HEK293 (cell line): Measurements from ENCODE around the gene LYPD3.

Experiments
- BCL11A ChIP-seq: fragments of 450-650 bp; formaldehyde crosslinking; IDR thresholded peaks from 2 replicates; pipeline ENCODE4 v1.5.1; 2016; ENCODE audit warnings: low read depth, missing biosample characterization, missing genetic modification characterization
- IKZF3 ChIP-seq: fragments of 450-650 bp; IDR thresholded peaks from 2 replicates; pipeline ENCODE4 v1.5.0; 2018; ENCODE audit warnings: missing biosample characterization, mild to moderate bottlenecking, missing genetic modification characterization, moderate library complexity
- KLF8 ChIP-seq: fragments of 450-650 bp; formaldehyde crosslinking; IDR thresholded peaks from 2 replicates; pipeline ENCODE4 v1.5.1; 2016; ENCODE audit warnings: missing biosample characterization, missing genetic modification characterization
- OVOL3 ChIP-seq: fragments of 450-650 bp; formaldehyde crosslinking; IDR thresholded peaks from 2 replicates; pipeline ENCODE4 v1.5.1; 2016; ENCODE audit warnings: missing biosample characterization, missing genetic modification characterization
- WT1 ChIP-seq: fragments of 450-650 bp; formaldehyde crosslinking; IDR thresholded peaks from 2 replicates; pipeline ENCODE4 v1.5.1; 2016; ENCODE audit warnings: missing biosample characterization, missing genetic modification characterization
- ZBTB48 ChIP-seq: fragments of 450-650 bp; formaldehyde crosslinking; IDR thresholded peaks from 2 replicates; pipeline ENCODE4 v1.5.1; 2016; ENCODE audit warnings: missing biosample characterization, missing genetic modification characterization
- ZNF132 ChIP-seq: fragments of 450-650 bp; formaldehyde crosslinking; IDR thresholded peaks from 2 replicates; pipeline ENCODE4 v1.5.1; 2017; ENCODE audit warnings: missing biosample characterization, missing genetic modification characterization, borderline replicate concordance
- ZNF23 ChIP-seq: fragments of 450-650 bp; formaldehyde crosslinking; IDR thresholded peaks from 2 replicates; pipeline ENCODE4 v1.5.1; 2016; ENCODE audit warnings: missing biosample characterization, missing genetic modification characterization, borderline replicate concordance
- ZNF24 ChIP-seq: fragments of 450-650 bp; formaldehyde crosslinking; IDR thresholded peaks from 2 replicates; pipeline ENCODE4 v1.5.1; 2016; ENCODE audit warnings: missing biosample characterization, missing genetic modification characterization
- ZNF302 ChIP-seq: fragments of 450-650 bp; formaldehyde crosslinking; IDR thresholded peaks from 2 replicates; pipeline ENCODE4 v1.5.1; 2016; ENCODE audit warnings: missing biosample characterization, missing genetic modification characterization, low read depth
- ZNF335 ChIP-seq: fragments of 450-650 bp; formaldehyde crosslinking; conservative IDR thresholded peaks from 2 replicates; pipeline ENCODE4 v1.5.1; 2016; ENCODE audit warnings: missing biosample characterization, missing genetic modification characterization
- ZNF404 ChIP-seq: fragments of 450-650 bp; formaldehyde crosslinking; IDR thresholded peaks from 2 replicates; pipeline ENCODE4 v1.5.1; 2017; ENCODE audit warnings: missing biosample characterization, missing genetic modification characterization
- ZNF501 ChIP-seq: fragments of 450-650 bp; formaldehyde crosslinking; IDR thresholded peaks from 2 replicates; pipeline ENCODE4 v1.5.1; 2016; ENCODE audit warnings: missing biosample characterization, missing genetic modification characterization
- ZNF529 ChIP-seq: fragments of 450-650 bp; formaldehyde crosslinking; IDR thresholded peaks from 2 replicates; pipeline ENCODE4 v1.5.1; 2017; ENCODE audit warnings: missing genetic modification characterization, missing biosample characterization; ENCODE audit not compliant: insufficient replicate concordance
- ZNF549 ChIP-seq: fragments of 450-650 bp; IDR thresholded peaks from 2 replicates; pipeline ENCODE4 v1.5.1; 2018; ENCODE audit warnings: missing biosample characterization, missing genetic modification characterization, mild to moderate bottlenecking, inconsistent platforms, moderate library complexity
- ZNF561 ChIP-seq: fragments of 450-650 bp; IDR thresholded peaks from 2 replicates; pipeline ENCODE4 v1.5.1; 2018; ENCODE audit warnings: missing biosample characterization, missing genetic modification characterization, borderline replicate concordance
- ZNF600 ChIP-seq: fragments of 450-650 bp; formaldehyde crosslinking; IDR thresholded peaks from 2 replicates; pipeline ENCODE4 v1.5.1; 2016; ENCODE audit warnings: missing biosample characterization, missing genetic modification characterization
- ZNF626 ChIP-seq: fragments of 450-650 bp; sonication (Bioruptor Pico); formaldehyde crosslinking; IDR thresholded peaks from 2 replicates; pipeline ENCODE4 v1.5.1; 2018; ENCODE audit warnings: missing biosample characterization, missing genetic modification characterization, inconsistent platforms
- ZNF660 ChIP-seq: fragments of 450-650 bp; IDR thresholded peaks from 2 replicates; pipeline ENCODE4 v1.5.1; 2018; ENCODE audit warnings: missing biosample characterization, mild to moderate bottlenecking, missing genetic modification characterization
- ZNF677 ChIP-seq: fragments of 450-650 bp; IDR thresholded peaks from 2 replicates; pipeline ENCODE4 v1.5.0; 2018; ENCODE audit warnings: missing biosample characterization, mild to moderate bottlenecking, missing genetic modification characterization, moderate library complexity
- TF ChIP-seq, protein P1 (sequence below): fragments of 450-650 bp; formaldehyde crosslinking; IDR thresholded peaks from 2 replicates; pipeline ENCODE4 v1.5.1; 2017; ENCODE audit warnings: missing biosample characterization, missing genetic modification characterization
- TF ChIP-seq, protein P2 (sequence below): fragments of 450-650 bp; formaldehyde crosslinking; IDR thresholded peaks from 2 replicates; pipeline ENCODE4 v1.5.1; 2016; ENCODE audit warnings: missing biosample characterization, missing genetic modification characterization, borderline replicate concordance
- TF ChIP-seq, protein P3 (sequence below): fragments of 450-650 bp; formaldehyde crosslinking; IDR thresholded peaks from 2 replicates; pipeline ENCODE4 v1.5.1; 2016; ENCODE audit warnings: missing biosample characterization, missing genetic modification characterization
- TF ChIP-seq, protein P4 (sequence below): fragments of 450-650 bp; formaldehyde crosslinking; IDR thresholded peaks from 2 replicates; pipeline ENCODE4 v1.5.1; 2016; ENCODE audit warnings: missing biosample characterization, missing genetic modification characterization
- TF ChIP-seq, protein P5 (sequence below): fragments of 450-650 bp; formaldehyde crosslinking; IDR thresholded peaks from 2 replicates; pipeline ENCODE4 v1.5.1; 2016; ENCODE audit warnings: missing biosample characterization, missing genetic modification characterization
- TF ChIP-seq, protein P6 (sequence below): fragments of 450-650 bp; formaldehyde crosslinking; IDR thresholded peaks from 2 replicates; pipeline ENCODE4 v1.5.1; 2016; ENCODE audit warnings: missing biosample characterization, missing genetic modification characterization, low read depth
- TF ChIP-seq, protein P7 (sequence below): fragments of 450-650 bp; formaldehyde crosslinking; IDR thresholded peaks from 2 replicates; pipeline ENCODE4; 2016; ENCODE audit warnings: missing biosample characterization, missing genetic modification characterization
- TF ChIP-seq, protein P8 (sequence below): fragments of 450-650 bp; formaldehyde crosslinking; IDR thresholded peaks from 2 replicates; pipeline ENCODE4 v1.5.1; 2016; ENCODE audit warnings: missing biosample characterization, missing genetic modification characterization

The LYPD3 gene

DNA sequence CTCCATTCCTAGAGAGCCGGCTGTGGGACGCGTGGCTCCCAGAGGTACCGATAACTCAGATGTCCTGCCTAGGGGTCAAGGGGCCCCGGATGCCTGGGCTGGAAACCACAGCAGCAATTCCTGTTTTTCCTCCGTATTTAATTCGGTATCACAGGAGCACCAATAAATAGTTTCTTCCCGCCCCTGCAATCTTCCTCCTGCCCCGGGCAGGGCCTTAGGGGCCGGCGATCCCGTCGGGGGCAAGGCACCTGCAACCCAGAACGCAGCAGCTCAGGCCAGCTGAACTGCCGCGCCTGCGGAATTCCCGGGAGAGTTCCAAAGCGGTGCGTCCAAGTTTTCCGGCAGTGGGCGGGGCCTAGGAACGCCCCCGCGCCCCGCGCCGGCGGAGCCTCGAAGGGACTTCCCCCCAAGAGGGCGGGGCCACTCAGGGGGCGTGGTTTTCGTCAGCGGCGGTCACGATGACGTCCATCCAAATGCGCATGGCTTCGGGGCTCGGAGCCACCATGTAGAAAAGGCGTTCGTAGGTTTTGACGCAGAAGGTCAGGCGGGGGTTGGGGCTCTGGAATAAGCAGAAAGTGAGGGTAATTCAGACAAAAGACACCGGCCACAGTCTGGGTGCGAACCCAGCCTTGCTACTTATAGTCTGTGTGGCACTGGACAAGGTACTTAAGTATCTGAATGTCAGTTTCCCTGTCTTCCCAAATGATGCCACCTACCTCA, 9.7 kb upstream of the LYPD3 start (continued):
- TF ChIP-seq, protein P1, sequence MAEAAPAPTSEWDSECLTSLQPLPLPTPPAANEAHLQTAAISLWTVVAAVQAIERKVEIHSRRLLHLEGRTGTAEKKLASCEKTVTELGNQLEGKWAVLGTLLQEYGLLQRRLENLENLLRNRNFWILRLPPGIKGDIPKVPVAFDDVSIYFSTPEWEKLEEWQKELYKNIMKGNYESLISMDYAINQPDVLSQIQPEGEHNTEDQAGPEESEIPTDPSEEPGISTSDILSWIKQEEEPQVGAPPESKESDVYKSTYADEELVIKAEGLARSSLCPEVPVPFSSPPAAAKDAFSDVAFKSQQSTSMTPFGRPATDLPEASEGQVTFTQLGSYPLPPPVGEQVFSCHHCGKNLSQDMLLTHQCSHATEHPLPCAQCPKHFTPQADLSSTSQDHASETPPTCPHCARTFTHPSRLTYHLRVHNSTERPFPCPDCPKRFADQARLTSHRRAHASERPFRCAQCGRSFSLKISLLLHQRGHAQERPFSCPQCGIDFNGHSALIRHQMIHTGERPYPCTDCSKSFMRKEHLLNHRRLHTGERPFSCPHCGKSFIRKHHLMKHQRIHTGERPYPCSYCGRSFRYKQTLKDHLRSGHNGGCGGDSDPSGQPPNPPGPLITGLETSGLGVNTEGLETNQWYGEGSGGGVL: peak; percentile 7; the same call in 1 of the 2 replicates
- TF ChIP-seq KLF8 (peak; percentile 96), ZNF335 (tag by site-specific recombination) (peak; percentile 60), ZNF561 (tag by site-specific recombination) (peak; percentile 94), WT1 (no peak), ZNF23 (no peak), ZBTB48 (tag by site-specific recombination) (peak; percentile 97), ZNF677 (tag by site-specific recombination) (no peak), ZNF302 (tag by site-specific recombination) (no peak), ZNF24 (tag by site-specific recombination) (peak; percentile 64; the same call in 1 of the 2 replicates), ZNF660 (peak; percentile 84), BCL11A (peak; percentile 50; the same call in 1 of the 2 replicates), IKZF3 (tag by site-specific recombination) (peak; percentile 100), OVOL3 (tag by site-specific recombination) (no peak), ZNF600 (tag by site-specific recombination) (peak; percentile 66), ZNF132 (no peak), ZNF501 (tag by site-specific recombination) (peak; percentile 65; the same call in 1 of the 2 replicates), ZNF404 (tag by site-specific recombination) (no peak), ZNF529 (tag by site-specific recombination) (no peak), ZNF626 (tag by site-specific recombination) (no peak), ZNF549 (tag by site-specific recombination) (no peak)
- TF ChIP-seq, protein P2, sequence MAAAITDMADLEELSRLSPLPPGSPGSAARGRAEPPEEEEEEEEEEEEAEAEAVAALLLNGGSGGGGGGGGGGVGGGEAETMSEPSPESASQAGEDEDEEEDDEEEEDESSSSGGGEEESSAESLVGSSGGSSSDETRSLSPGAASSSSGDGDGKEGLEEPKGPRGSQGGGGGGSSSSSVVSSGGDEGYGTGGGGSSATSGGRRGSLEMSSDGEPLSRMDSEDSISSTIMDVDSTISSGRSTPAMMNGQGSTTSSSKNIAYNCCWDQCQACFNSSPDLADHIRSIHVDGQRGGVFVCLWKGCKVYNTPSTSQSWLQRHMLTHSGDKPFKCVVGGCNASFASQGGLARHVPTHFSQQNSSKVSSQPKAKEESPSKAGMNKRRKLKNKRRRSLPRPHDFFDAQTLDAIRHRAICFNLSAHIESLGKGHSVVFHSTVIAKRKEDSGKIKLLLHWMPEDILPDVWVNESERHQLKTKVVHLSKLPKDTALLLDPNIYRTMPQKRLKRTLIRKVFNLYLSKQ (tag by site-specific recombination): no peak
- TF ChIP-seq, protein P3, sequence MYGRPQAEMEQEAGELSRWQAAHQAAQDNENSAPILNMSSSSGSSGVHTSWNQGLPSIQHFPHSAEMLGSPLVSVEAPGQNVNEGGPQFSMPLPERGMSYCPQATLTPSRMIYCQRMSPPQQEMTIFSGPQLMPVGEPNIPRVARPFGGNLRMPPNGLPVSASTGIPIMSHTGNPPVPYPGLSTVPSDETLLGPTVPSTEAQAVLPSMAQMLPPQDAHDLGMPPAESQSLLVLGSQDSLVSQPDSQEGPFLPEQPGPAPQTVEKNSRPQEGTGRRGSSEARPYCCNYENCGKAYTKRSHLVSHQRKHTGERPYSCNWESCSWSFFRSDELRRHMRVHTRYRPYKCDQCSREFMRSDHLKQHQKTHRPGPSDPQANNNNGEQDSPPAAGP (tag by site-specific recombination): peak; percentile 41
- TF ChIP-seq, protein P4, sequence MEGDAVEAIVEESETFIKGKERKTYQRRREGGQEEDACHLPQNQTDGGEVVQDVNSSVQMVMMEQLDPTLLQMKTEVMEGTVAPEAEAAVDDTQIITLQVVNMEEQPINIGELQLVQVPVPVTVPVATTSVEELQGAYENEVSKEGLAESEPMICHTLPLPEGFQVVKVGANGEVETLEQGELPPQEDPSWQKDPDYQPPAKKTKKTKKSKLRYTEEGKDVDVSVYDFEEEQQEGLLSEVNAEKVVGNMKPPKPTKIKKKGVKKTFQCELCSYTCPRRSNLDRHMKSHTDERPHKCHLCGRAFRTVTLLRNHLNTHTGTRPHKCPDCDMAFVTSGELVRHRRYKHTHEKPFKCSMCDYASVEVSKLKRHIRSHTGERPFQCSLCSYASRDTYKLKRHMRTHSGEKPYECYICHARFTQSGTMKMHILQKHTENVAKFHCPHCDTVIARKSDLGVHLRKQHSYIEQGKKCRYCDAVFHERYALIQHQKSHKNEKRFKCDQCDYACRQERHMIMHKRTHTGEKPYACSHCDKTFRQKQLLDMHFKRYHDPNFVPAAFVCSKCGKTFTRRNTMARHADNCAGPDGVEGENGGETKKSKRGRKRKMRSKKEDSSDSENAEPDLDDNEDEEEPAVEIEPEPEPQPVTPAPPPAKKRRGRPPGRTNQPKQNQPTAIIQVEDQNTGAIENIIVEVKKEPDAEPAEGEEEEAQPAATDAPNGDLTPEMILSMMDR: no peak
- TF ChIP-seq, protein P5, sequence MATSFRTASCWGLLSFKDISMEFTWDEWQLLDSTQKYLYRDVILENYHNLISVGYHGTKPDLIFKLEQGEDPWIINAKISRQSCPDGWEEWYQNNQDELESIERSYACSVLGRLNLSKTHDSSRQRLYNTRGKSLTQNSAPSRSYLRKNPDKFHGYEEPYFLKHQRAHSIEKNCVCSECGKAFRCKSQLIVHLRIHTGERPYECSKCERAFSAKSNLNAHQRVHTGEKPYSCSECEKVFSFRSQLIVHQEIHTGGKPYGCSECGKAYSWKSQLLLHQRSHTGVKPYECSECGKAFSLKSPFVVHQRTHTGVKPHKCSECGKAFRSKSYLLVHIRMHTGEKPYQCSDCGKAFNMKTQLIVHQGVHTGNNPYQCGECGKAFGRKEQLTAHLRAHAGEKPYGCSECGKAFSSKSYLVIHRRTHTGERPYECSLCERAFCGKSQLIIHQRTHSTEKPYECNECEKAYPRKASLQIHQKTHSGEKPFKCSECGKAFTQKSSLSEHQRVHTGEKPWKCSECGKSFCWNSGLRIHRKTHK (tag by site-specific recombination): no peak
- TF ChIP-seq, protein P6, sequence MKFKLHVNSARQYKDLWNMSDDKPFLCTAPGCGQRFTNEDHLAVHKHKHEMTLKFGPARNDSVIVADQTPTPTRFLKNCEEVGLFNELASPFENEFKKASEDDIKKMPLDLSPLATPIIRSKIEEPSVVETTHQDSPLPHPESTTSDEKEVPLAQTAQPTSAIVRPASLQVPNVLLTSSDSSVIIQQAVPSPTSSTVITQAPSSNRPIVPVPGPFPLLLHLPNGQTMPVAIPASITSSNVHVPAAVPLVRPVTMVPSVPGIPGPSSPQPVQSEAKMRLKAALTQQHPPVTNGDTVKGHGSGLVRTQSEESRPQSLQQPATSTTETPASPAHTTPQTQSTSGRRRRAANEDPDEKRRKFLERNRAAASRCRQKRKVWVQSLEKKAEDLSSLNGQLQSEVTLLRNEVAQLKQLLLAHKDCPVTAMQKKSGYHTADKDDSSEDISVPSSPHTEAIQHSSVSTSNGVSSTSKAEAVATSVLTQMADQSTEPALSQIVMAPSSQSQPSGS (tag by site-specific recombination): peak; percentile 93
- TF ChIP-seq, protein P7, sequence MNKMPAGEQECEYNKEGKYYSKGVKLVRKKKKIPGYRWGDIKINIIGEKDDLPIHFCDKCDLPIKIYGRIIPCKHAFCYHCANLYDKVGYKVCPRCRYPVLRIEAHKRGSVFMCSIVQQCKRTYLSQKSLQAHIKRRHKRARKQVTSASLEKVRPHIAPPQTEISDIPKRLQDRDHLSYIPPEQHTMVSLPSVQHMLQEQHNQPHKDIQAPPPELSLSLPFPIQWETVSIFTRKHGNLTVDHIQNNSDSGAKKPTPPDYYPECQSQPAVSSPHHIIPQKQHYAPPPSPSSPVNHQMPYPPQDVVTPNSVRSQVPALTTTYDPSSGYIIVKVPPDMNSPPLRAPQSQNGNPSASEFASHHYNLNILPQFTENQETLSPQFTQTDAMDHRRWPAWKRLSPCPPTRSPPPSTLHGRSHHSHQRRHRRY: no peak
- TF ChIP-seq, protein P8, sequence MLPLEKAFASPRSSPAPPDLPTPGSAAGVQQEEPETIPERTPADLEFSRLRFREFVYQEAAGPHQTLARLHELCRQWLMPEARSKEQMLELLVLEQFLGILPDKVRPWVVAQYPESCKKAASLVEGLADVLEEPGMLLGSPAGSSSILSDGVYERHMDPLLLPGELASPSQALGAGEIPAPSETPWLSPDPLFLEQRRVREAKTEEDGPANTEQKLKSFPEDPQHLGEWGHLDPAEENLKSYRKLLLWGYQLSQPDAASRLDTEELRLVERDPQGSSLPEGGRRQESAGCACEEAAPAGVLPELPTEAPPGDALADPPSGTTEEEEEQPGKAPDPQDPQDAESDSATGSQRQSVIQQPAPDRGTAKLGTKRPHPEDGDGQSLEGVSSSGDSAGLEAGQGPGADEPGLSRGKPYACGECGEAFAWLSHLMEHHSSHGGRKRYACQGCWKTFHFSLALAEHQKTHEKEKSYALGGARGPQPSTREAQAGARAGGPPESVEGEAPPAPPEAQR (tag by site-specific recombination): no peak
